HEK293 (cell line): ENCODE measurements around the gene MSI2.

ENCODE experiments used
- CTCF ChIA-PET: fragments of 350-600 bp; formaldehyde crosslinking; extraction: SDS; loops from one replicate; lab custom pipeline; 2021; ENCODE audit warnings: antibody characterized with exemption; lab: Yijun Ruan, JAX
- POLR2A ChIA-PET: fragments of 300-600 bp; formaldehyde crosslinking; extraction: SDS; loops from one replicate; lab custom pipeline; 2020; ENCODE audit warnings: antibody characterized with exemption, inconsistent platforms; lab: Yijun Ruan, JAX
- H3K27ac ChIP-seq: fragments of 200-500 bp; sonication (Bioruptor generic); 2 replicates; pipeline ENCODE4 v1.5.1; 2014; ENCODE audit warnings: low read depth, low read length, control low read depth, inconsistent platforms; ENCODE audit errors: extremely low read depth
- H3K36me3 ChIP-seq, 2 experiments: fragments of 200-500 bp in 1 of 2; sonication (Bioruptor generic) in 1 of 2; 1 replicate in 1 of 2; 2 replicates in 1 of 2; pipeline ENCODE4 v1.5.1; 2014 to 2017; ENCODE audit warnings: inconsistent platforms in 2 of 2, low read length in 2 of 2; ENCODE audit not compliant: control insufficient read depth in 2 of 2, insufficient read depth in 1 of 2
- H3K4me1 ChIP-seq: fragments of 200-500 bp; sonication (Bioruptor generic); 2 replicates; pipeline ENCODE4 v1.5.1; 2014; ENCODE audit warnings: mild to moderate bottlenecking, low read length, inconsistent platforms; ENCODE audit not compliant: control insufficient read depth, insufficient read depth
- H3K4me3 ChIP-seq: 2 replicates; pipeline ENCODE4 v1.5.1; 2011; ENCODE audit warnings: low read depth, mild to moderate bottlenecking, control low read depth, low read length, moderate library complexity
- H3K9me3 ChIP-seq: fragments of 200-500 bp; sonication (Bioruptor generic); 2 replicates; pipeline ENCODE4 v1.5.1; 2014; ENCODE audit warnings: low read depth, low read length, inconsistent platforms; ENCODE audit not compliant: control insufficient read depth, insufficient read depth
- PRDM1 ChIP-seq: fragments of 450-650 bp; formaldehyde crosslinking; IDR thresholded peaks from 2 replicates; pipeline ENCODE4; 2016; ENCODE audit warnings: missing biosample characterization, missing genetic modification characterization
- PRDM6 ChIP-seq: fragments of 450-650 bp; formaldehyde crosslinking; IDR thresholded peaks from 2 replicates; pipeline ENCODE4 v1.5.1; 2017; ENCODE audit warnings: missing biosample characterization, missing genetic modification characterization
- SCRT1 ChIP-seq: fragments of 450-650 bp; formaldehyde crosslinking; IDR thresholded peaks from 2 replicates; pipeline ENCODE4 v1.5.1; 2016; ENCODE audit warnings: missing biosample characterization, missing genetic modification characterization, borderline replicate concordance
- SCRT2 ChIP-seq: fragments of 450-650 bp; formaldehyde crosslinking; IDR thresholded peaks from 2 replicates; pipeline ENCODE4 v1.5.1; 2016; ENCODE audit warnings: missing biosample characterization, missing genetic modification characterization
- ZBTB8A ChIP-seq: fragments of 450-650 bp; formaldehyde crosslinking; IDR thresholded peaks from 2 replicates; pipeline ENCODE4 v1.5.1; 2016; ENCODE audit warnings: missing biosample characterization, missing genetic modification characterization
- ZNF112 ChIP-seq: fragments of 450-650 bp; formaldehyde crosslinking; IDR thresholded peaks from 2 replicates; pipeline ENCODE4 v1.5.0; 2017; ENCODE audit warnings: missing biosample characterization, missing genetic modification characterization
- ZNF184 ChIP-seq: fragments of 450-650 bp; IDR thresholded peaks from 2 replicates; pipeline ENCODE4 v1.5.1; 2018; ENCODE audit warnings: missing biosample characterization, mild to moderate bottlenecking, missing genetic modification characterization
- ZNF292 ChIP-seq: fragments of 450-650 bp; formaldehyde crosslinking; IDR thresholded peaks from 2 replicates; pipeline ENCODE4 v1.5.1; 2016; ENCODE audit warnings: low read depth, missing biosample characterization, missing genetic modification characterization, borderline replicate concordance
- ZNF660 ChIP-seq: fragments of 450-650 bp; IDR thresholded peaks from 2 replicates; pipeline ENCODE4 v1.5.1; 2018; ENCODE audit warnings: missing biosample characterization, mild to moderate bottlenecking, missing genetic modification characterization
- ZNF677 ChIP-seq: fragments of 450-650 bp; IDR thresholded peaks from 2 replicates; pipeline ENCODE4 v1.5.0; 2018; ENCODE audit warnings: missing biosample characterization, mild to moderate bottlenecking, missing genetic modification characterization, moderate library complexity
- ZNF747 ChIP-seq: fragments of 450-650 bp; formaldehyde crosslinking; IDR thresholded peaks from 2 replicates; pipeline ENCODE4 v1.5.1; 2016; ENCODE audit warnings: missing biosample characterization, missing genetic modification characterization
- ZNF776 ChIP-seq: fragments of 450-650 bp; formaldehyde crosslinking; IDR thresholded peaks from 2 replicates; pipeline ENCODE4 v1.5.0; 2017; ENCODE audit warnings: missing biosample characterization, missing genetic modification characterization, borderline replicate concordance
- ZNF785 ChIP-seq: fragments of 450-650 bp; formaldehyde crosslinking; IDR thresholded peaks from 2 replicates; pipeline ENCODE4 v1.5.1; 2016; ENCODE audit warnings: missing biosample characterization, missing genetic modification characterization
- ZNF843 ChIP-seq: fragments of 450-650 bp; formaldehyde crosslinking; IDR thresholded peaks from 2 replicates; pipeline ENCODE4 v1.5.1; 2016; ENCODE audit warnings: missing biosample characterization, missing genetic modification characterization
- TF ChIP-seq, protein P1 (sequence below): fragments of 450-650 bp; formaldehyde crosslinking; IDR thresholded peaks from 2 replicates; pipeline ENCODE4 v1.5.1; 2016; ENCODE audit warnings: missing biosample characterization, missing genetic modification characterization
- TF ChIP-seq, protein P2 (sequence below): fragments of 450-650 bp; formaldehyde crosslinking; IDR thresholded peaks from 2 replicates; pipeline ENCODE4 v1.5.1; 2016; ENCODE audit warnings: missing biosample characterization, missing genetic modification characterization, low read depth

Gene MSI2

GRCh38 chr17:57485916-57486881 is 229.9 kb downstream of the MSI2 start:
- ChIA-PET POLR2A (interaction anchor here (1.0 kb wide), 1 partner anchor 14 kb away, joined by 6 read pairs; no protein-coding TSS in a partner anchor), CTCF (interaction anchor here (1.2 kb wide), 1 partner anchor 243 kb away, joined by 9 read pairs; no protein-coding TSS in a partner anchor)
- Histone ChIP-seq H3K9me3 (no peaks in the 10 kb centered on the region), H3K36me3 (no peaks in the 10 kb centered on the region), H3K4me1 (no peaks in the 10 kb centered on the region), H3K27ac (no peak overlapping the region), H3K4me3 (no peak overlapping the region)
- TF ChIP-seq ZNF747 (tag by site-specific recombination) (no peak), ZNF843 (tag by site-specific recombination) (no peak), ZNF785 (tag by site-specific recombination) (no peak), ZNF677 (tag by site-specific recombination) (no peak), ZNF184 (tag by site-specific recombination) (no peak), ZNF292 (tag by site-specific recombination) (no peak), SCRT2 (tag by site-specific recombination) (peak; percentile 68), SCRT1 (tag by site-specific recombination) (peak; percentile 51; the same call in 1 of the 2 replicates)
- TF ChIP-seq, protein P1, sequence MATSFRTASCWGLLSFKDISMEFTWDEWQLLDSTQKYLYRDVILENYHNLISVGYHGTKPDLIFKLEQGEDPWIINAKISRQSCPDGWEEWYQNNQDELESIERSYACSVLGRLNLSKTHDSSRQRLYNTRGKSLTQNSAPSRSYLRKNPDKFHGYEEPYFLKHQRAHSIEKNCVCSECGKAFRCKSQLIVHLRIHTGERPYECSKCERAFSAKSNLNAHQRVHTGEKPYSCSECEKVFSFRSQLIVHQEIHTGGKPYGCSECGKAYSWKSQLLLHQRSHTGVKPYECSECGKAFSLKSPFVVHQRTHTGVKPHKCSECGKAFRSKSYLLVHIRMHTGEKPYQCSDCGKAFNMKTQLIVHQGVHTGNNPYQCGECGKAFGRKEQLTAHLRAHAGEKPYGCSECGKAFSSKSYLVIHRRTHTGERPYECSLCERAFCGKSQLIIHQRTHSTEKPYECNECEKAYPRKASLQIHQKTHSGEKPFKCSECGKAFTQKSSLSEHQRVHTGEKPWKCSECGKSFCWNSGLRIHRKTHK (tag by site-specific recombination): no peak
- TF ChIP-seq, protein P2, sequence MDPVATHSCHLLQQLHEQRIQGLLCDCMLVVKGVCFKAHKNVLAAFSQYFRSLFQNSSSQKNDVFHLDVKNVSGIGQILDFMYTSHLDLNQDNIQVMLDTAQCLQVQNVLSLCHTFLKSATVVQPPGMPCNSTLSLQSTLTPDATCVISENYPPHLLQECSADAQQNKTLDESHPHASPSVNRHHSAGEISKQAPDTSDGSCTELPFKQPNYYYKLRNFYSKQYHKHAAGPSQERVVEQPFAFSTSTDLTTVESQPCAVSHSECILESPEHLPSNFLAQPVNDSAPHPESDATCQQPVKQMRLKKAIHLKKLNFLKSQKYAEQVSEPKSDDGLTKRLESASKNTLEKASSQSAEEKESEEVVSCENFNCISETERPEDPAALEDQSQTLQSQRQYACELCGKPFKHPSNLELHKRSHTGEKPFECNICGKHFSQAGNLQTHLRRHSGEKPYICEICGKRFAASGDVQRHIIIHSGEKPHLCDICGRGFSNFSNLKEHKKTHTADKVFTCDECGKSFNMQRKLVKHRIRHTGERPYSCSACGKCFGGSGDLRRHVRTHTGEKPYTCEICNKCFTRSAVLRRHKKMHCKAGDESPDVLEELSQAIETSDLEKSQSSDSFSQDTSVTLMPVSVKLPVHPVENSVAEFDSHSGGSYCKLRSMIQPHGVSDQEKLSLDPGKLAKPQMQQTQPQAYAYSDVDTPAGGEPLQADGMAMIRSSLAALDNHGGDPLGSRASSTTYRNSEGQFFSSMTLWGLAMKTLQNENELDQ (tag by site-specific recombination): no peak

DNA sequence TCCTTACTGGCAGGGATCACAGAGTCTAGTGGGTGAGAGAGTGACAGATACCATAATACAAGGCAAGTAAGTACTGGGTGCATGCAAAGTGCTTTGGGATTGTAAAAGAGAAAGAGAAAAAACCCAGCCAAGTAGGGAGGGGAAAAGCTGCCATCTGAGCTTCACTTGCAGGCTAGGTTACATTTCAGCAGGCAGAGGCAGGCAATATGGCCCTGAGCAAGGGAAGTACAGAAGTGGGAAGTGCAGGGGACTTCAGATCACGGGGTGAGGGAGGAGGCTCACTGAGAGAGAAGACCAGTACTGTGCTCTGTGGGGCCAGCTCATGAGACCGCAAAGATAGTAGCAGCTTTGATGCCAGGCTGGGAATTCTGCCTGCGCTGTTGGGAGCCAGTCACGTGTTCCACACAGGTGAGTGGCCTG is 230.6 kb downstream of the MSI2 start:
- Histone ChIP-seq H3K4me3 (no peak overlapping the region), H3K36me3 (no peaks in the 10 kb centered on the region), H3K9me3 (no peaks in the 10 kb centered on the region), H3K27ac (no peak overlapping the region), H3K4me1 (no peaks in the 10 kb centered on the region)
- CTCF ChIA-PET: interaction anchor here (1.2 kb wide), 1 partner anchor 244 kb away, joined by 9 read pairs; no protein-coding TSS in a partner anchor
- no peak for TF ChIP-seq ZNF776
- TF ChIP-seq ZBTB8A (tag by site-specific recombination): no peak
- TF ChIP-seq ZNF112 (tag by site-specific recombination): no peak
- no peak for TF ChIP-seq PRDM6
- TF ChIP-seq PRDM1 (tag by site-specific recombination): no peak
- no peak for TF ChIP-seq ZNF660
- TF ChIP-seq, all 188 proteins: peak for 0
- POLR2A ChIA-PET: interaction anchor here (1.0 kb wide), 1 partner anchor 14 kb away, joined by 6 read pairs; no protein-coding TSS in a partner anchor
